K562 (cell line): Measurements from ENCODE around the gene CNOT11. TPM values are rescaled to one million over a fixed set of nuclear protein-coding genes. Genes with fewer than 3 reads are reported as not detected.

ENCODE experiments used
- BMI1 ChIP-seq: fragments of 150-350 bp; IDR thresholded peaks from 2 replicates; pipeline ENCODE4 v1.6.1; 2014; ENCODE audit warnings: low read length
- DPF2 ChIP-seq: fragments of 450-650 bp; IDR thresholded peaks from 2 replicates; pipeline ENCODE4 v1.6.1; 2016
- ELK3 ChIP-seq: fragments of 450-650 bp; formaldehyde crosslinking; IDR thresholded peaks from 2 replicates; pipeline ENCODE4 v1.4.0; 2020; ENCODE audit warnings: mild to moderate bottlenecking
- EP400 ChIP-seq: fragments of 450-650 bp; IDR thresholded peaks from 2 replicates; pipeline ENCODE4 v1.6.1; 2017; ENCODE audit warnings: antibody characterized with exemption, mild to moderate bottlenecking, moderate library complexity
- FUS ChIP-seq: fragments of 200-400 bp; formaldehyde crosslinking; optimal IDR thresholded peaks from 2 replicates; pipeline ENCODE3; 2017; ENCODE audit warnings: low read depth, low read length
- GABPA ChIP-seq: fragments of 200-800 bp; sonication (Bioruptor generic); conservative IDR thresholded peaks from 2 replicates; pipeline ENCODE4 v1.6.1; 2016; ENCODE audit warnings: low read depth, missing genetic modification characterization, missing compliant biosample characterization
- HDAC8 ChIP-seq: fragments of 450-650 bp; IDR thresholded peaks from 2 replicates; pipeline ENCODE4 v1.6.1; 2016; ENCODE audit warnings: mild to moderate bottlenecking, missing genetic modification characterization, moderate library complexity, missing compliant biosample characterization
- MCM7 ChIP-seq, 2 experiments: fragments of 450-650 bp; IDR thresholded peaks; 2 replicates each; pipeline ENCODE4 v1.6.1; 2016 to 2018
- MXI1 ChIP-seq: IDR thresholded peaks from 2 replicates; pipeline ENCODE4 v1.6.1; 2011; ENCODE audit warnings: low read depth, mild to moderate bottlenecking, improper control_type of control experiment, low read length
- OTX1 ChIP-seq: fragments of 450-650 bp; formaldehyde crosslinking; IDR thresholded peaks from 2 replicates; pipeline ENCODE4 v1.4.0; 2022; ENCODE audit warnings: mild to moderate bottlenecking
- PML ChIP-seq: IDR thresholded peaks from 2 replicates; pipeline ENCODE4 v1.6.1; 2012; ENCODE audit warnings: low read length, inconsistent platforms
- PRMT5 ChIP-seq: sonication (generic); formaldehyde crosslinking; IDR thresholded peaks from 2 replicates; pipeline ENCODE4 v1.5.0; 2020; ENCODE audit warnings: missing genetic modification reagents
- RNF2 ChIP-seq: sonication (generic); IDR thresholded peaks from 2 replicates; pipeline ENCODE4 v1.6.1; 2016
- XRCC3 ChIP-seq: fragments of 450-650 bp; IDR thresholded peaks from 2 replicates; pipeline ENCODE4 v1.6.1; 2017; ENCODE audit warnings: mild to moderate bottlenecking, moderate library complexity
- YY1 ChIP-seq, 3 experiments: IDR thresholded peaks; 2 replicates each; pipeline ENCODE4 v1.6.1; 2011; ENCODE audit warnings: low read length in 2 of 3, mild to moderate bottlenecking in 2 of 3, moderate library complexity in 2 of 3, borderline replicate concordance in 1 of 3, control low read depth in 1 of 3, low read depth in 1 of 3; ENCODE audit not compliant: insufficient read depth in 3 of 3, insufficient replicate concordance in 2 of 3, control insufficient read depth in 1 of 3, insufficient read length in 1 of 3; ENCODE audit errors: extremely low read depth in 1 of 3
- ZBTB34 ChIP-seq: fragments of 250-450 bp; sonication (Bioruptor Pico); IDR thresholded peaks from 2 replicates; pipeline ENCODE4 v1.8.0; 2021; ENCODE audit warnings: mild to moderate bottlenecking, moderate library complexity
- ZNF133 ChIP-seq: fragments of 250-450 bp; sonication (Bioruptor Pico); IDR thresholded peaks from 2 replicates; pipeline ENCODE4 v1.4.0; 2020; ENCODE audit warnings: mild to moderate bottlenecking
- ZNF197 ChIP-seq: fragments of 200-800 bp; sonication (Bioruptor generic); IDR thresholded peaks from 2 replicates; pipeline ENCODE4 v1.6.1; 2016; ENCODE audit warnings: low read depth, missing genetic modification characterization, missing compliant biosample characterization
- polyA plus RNA-seq, 8 experiments: library from polyadenylated mRNA; depleted of rRNA in 4 of 8; stranded (reverse) in 5 of 8; unstranded in 3 of 8; fragments of >200 nt; fragmentation: Nextera tagmentation in 2 of 8; fragmentation: Illumina TruSeq in 1 of 8; extraction: Ambion mirVana in 2 of 8; extraction: Trizol in 1 of 8; gene quantifications; 2 replicates each; pipeline versions ENCODE4 v1.2.1 to v1.2.3, GENCODE V29; 2011 to 2014; ENCODE audit warnings: inconsistent platforms in 1 of 8, missing spikeins in 1 of 8
- total RNA-seq, 7 experiments: library from RNA; depleted of rRNA in 6 of 7; stranded (reverse); fragments of >200 nt in 6 of 7; fragmentation: Illumina TruSeq in 2 of 7; extraction: Trizol in 2 of 7; gene quantifications; 2 replicates each; pipeline versions ENCODE4 v1.2.1 to v1.2.3, GENCODE V29; 2011 to 2021; ENCODE audit warnings: low replicate concordance in 1 of 7
- TF ChIP-seq, protein P1 (sequence below), 2 experiments: fragments of 450-650 bp in 1 of 2; sonication (generic) in 1 of 2; formaldehyde crosslinking in 1 of 2; IDR thresholded peaks in 1 of 2; conservative IDR thresholded peaks in 1 of 2; 2 replicates each; pipeline versions ENCODE4 v1.6.1 to v1.8.1; 2016 to 2023; ENCODE audit warnings: mild to moderate bottlenecking in 2 of 2, moderate library complexity in 2 of 2, inconsistent platforms in 1 of 2, missing genetic modification reagents in 1 of 2

The CNOT11 gene
- total and polyA plus RNA-seq, 9 of the 15 experiments (the other 6 are each of a cell fraction or from before 2014, with no cell fraction given): 12.7 to 163 (median 64.2) TPM

DNA sequence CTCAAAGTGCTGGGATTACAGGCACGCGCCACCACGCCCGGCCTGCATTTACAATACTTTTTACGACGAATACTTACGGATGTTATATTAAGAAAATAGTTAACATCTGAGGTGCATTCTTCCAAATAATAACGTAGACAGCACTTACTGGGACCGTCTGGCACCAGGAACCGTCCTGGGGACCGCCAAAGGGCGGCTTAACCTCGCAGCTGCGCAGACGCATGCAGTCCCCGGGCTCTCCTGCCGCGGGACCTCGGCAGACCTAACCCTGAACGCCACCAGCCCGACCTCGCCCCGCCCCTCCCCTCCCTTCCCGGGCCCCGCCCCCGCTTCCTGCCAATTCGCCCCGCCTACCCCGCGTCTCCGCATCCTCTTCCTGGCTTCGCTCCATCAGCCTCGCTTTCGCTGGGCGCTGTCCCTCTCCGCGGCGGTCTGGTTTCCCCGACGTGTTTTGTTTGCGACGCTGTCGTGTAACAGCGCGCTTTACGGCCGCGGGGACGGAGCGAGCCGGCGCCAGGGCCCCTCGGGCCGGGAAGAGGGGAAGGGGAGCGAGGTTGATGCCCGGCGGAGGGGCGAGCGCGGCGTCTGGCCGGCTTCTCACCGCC, at the start of gene CNOT11 (continued):
- TF ChIP-seq PRMT5 (CRISPR knock-in tag) (no peak), YY1 (IDR thresholded peaks at IDR 0.05; ENCODE audit: borderline replicate concordance in 1 of 3, control insufficient read depth in 1 of 3, extremely low read depth in 1 of 3, insufficient read depth in 3 of 3, insufficient read length in 1 of 3, insufficient replicate concordance in 2 of 3, low read depth in 1 of 3, low read length in 2 of 3) (peak in 1 of 3 experiments; percentile 21), PML (peak; percentile 51; the same call in 1 of the 2 replicates), HDAC8 (tag) (no peak), RNF2 (peak; percentile 13), DPF2 (no peak), EP400 (peak; percentile 65), ELK3 (CRISPR knock-in tag) (no peak), MCM7 (IDR thresholded peaks at IDR 0.05) (no peak), BMI1 (no peak), GABPA (tag) (peak; percentile 79), FUS (no peak), MXI1 (no peak), ZBTB34 (CRISPR knock-in tag) (no peak), XRCC3 (no peak), ZNF197 (CRISPR knock-in tag) (no peak), OTX1 (CRISPR knock-in tag) (no peak), ZNF133 (no peak)
- TF ChIP-seq, protein P1, sequence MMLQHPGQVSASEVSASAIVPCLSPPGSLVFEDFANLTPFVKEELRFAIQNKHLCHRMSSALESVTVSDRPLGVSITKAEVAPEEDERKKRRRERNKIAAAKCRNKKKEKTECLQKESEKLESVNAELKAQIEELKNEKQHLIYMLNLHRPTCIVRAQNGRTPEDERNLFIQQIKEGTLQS (IDR thresholded peaks at IDR 0.05): no peak
- TF ChIP-seq, protein P1 (CRISPR knock-in tag; conservative IDR thresholded peaks at IDR 0.05): peak; percentile 64; the same call in 1 of the 2 replicates
